Fibroblast of gingiva (primary cell): ENCODE results near the gene PRUNE1.
A peak's percentile ranks its signal among the peaks of the same experiment; 100 is the strongest.

ENCODE experiments used
- DNase-seq: peaks from one replicate; pipeline ENCODE4 v3.0.0-alpha.2; 2011; ENCODE audit warnings: low read depth

The PRUNE1 gene

GRCh38 chr1:150979092-150980056 is 28.9 kb upstream of the PRUNE1 start:
- peak; percentile 81 for DNase-seq

DNA sequence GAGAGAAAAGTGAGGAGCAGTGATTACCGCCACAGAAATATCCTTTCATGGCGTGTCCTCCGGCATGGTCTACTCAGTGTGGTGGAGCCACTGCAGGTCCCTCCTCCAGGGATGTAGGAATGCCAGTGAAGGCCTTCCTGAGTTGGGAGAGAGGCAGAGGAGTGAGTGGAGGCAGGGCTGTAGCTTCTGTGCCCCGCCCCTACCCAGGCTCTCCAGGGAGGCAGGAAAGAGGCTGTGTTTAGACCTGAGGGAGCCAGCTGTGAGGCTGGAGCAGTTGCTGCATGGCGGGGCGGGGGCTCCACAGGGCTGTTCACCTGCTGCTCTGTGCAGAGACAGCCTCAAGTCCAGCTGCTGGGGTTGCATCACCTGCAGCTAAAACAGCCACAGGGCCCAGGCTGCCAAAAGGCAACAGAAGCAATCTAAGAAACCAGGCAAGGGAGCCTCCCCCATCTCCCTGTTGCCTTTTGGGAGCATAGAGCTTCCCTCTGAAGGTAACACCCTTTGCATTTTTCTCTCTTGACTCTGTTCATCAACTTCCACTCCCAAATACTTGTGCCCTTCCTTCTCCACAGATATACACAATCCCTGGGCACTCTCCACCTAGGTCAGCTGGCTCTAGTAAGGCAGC is 27.0 kb upstream of the PRUNE1 start:
- no peak for DNase-seq

GRCh38 chr1:150981805-150982712 is 26.2 kb upstream of the PRUNE1 start, which contains the start of gene ANXA9:
Gene ANXA9, plus strand, starts transcription at chr1:150982292. Its CDS starts 814 bp downstream, at chr1:150983106.
- DNase-seq = no peak

DNA sequence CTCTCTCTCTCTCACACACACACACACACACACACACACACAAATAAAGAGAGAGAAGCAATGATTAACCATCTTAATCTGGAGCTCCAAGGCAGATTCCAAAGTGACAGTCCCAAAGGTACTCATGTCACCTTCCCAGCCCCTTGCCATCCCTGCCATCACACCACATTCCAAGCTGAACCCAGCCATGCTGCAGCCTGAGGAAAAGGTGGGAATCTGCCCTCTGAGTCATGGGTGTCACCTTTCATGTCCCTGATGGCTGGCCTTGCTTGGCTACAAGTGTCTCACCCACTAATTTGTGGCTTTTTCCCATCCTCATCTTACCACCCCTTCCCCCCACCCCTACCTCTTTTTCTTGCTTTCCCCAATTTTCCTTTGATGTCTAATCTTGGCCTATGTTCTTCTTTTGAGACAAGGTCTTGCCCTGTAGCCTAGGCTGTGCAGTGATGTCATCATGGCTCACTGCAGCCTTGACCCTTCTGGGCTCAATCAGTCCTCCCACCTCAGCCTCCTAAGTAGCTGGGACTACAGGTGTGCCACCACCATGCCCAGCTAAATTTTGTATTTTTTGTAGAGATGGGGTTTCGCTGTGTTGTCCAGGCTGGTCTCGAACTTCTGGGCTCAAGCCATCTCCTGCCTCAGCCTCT is 22.9 kb upstream of the PRUNE1 start:
- no peak for DNase-seq

DNA sequence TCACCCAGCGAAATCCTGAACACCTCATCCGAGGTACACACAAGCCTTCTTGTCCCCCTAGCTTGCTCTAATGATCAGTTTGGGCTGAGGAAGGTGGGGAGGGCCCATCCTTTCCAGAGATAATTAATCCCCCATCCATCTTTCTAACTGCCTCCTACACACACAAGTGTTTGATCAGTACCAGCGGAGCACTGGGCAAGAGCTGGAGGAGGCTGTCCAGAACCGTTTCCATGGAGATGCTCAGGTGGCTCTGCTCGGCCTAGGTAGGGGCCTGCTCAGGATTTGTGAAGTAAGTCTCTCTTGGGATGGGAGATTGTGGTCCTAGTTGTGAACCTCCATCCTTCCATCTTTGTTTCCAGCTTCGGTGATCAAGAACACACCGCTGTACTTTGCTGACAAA is 20.3 kb upstream of the PRUNE1 start:
- DNase-seq = no peak

DNA sequence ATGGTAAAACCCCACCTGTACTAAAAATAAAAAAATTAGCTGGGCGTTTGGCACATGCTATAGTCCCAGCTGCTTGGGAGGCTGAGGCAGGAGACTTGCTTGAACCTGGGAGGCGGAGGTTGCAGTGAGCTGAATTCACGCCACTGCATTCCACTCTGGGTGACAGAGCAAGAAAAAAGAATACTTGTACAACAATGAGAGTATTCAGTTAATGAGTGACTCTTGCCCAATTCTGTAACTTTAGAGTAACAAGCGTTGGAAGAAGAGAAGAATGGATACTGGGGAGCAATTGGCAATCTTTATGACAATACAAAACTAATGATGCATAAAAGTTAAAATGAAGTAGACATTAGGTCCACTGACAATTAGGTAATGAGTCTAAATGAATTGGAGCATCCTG is 15.6 kb upstream of the PRUNE1 start:
- no peak for DNase-seq

GRCh38 chr1:150994248-150994647 is 14.0 kb upstream of the PRUNE1 start:
- DNase-seq = no peak

- no peak for DNase-seq
Observed at GRCh38 chr1:150995460-150995859, 12.8 kb upstream of the PRUNE1 start.

GRCh38 chr1:150995896-150996295 is 12.4 kb upstream of the PRUNE1 start:
- peak; percentile 71 for DNase-seq

GRCh38 chr1:150997126-150997872 is 10.9 kb upstream of the PRUNE1 start:
- DNase-seq = no peak

- DNase-seq = no peak
Observed at GRCh38 chr1:150997949-150998348, 10.3 kb upstream of the PRUNE1 start.

DNA sequence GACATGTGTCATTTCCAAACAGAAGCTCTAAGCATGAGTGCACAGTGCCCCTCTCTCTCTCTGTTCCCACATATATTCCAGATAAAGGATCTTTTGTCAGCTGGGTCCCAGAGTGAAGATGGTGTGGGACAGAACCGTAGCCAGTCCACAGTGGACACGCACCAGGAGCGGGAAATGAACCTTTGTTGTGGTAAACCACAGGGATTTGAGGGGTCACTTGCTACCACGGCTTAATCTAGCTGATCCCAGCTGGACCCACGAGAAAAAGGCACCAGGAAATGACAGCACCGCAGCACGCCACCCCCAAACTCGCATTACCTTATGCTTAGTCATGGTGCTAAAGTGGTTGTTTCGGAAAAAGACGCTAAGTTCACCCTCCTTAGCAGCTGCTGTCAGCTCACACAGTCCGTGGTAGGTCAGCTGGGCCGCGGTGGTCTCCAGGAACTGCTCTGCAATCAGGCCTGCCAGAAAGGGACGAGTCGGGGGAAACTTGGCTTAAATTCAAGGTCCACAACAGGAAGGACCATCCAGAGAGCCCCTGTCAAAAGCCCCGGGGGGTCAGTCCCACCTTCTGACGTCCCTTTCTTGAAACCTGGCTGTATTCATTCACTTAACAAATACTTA is 9.1 kb upstream of the PRUNE1 start:
- DNase-seq = no peak

DNA sequence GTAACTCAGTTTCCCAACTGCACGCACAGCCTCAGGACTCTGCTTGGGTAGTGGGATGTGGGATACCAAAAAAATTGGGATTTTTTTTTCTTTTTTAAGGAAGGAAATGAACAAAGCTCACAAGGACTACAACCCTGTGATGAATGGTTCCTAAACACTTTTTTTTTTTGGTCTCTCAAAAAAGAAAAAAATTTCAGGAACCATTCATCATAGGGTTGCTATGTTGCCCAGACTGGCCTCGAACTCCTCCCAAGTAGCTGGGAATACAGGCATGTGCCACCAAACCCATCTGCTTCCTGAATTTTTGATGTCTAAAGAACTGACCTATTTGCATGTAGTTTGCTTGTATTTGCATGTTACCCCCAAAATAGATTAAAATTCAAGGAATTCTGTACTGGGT is 8.3 kb upstream of the PRUNE1 start:
- DNase-seq = no peak

DNA sequence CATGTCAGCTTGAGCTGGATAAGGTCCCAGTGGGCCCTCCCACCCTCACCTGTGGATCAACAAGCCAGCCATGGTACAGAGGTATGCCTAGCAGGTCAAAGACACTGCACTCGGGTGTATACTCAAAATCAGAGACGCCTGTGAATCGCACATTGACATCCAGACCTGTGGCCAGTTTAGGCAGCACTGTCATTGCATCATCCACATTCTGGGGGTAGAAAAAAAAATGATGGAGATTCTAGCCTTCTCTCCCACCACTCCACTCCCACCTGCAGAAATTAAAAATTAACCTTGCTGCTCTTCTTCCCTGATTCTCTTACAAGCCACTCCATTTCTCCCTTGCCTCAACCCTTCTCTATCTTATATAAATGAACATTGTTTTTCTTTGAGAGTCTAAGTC is 7.8 kb upstream of the PRUNE1 start:
- no peak for DNase-seq

DNA sequence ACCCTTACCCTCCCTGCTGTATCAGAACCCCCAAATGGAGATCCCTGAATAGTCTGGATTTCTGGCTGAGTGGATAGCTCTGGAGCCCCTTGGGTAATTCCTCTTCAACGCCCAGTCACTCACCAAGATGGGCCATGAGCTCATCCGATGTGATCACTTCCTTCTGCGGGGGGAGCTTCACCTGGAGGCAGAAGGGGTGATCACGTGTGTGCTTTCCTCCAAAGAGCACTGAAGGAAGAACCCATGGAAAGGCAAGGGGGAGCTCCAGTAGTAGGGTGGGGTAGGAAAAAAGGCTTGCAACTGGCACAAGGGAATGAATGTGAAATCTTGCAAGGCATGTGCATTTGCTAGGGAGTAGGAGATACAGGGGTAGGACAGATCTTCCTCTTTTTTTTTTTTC is 6.6 kb upstream of the PRUNE1 start:
- no peak for DNase-seq

DNA sequence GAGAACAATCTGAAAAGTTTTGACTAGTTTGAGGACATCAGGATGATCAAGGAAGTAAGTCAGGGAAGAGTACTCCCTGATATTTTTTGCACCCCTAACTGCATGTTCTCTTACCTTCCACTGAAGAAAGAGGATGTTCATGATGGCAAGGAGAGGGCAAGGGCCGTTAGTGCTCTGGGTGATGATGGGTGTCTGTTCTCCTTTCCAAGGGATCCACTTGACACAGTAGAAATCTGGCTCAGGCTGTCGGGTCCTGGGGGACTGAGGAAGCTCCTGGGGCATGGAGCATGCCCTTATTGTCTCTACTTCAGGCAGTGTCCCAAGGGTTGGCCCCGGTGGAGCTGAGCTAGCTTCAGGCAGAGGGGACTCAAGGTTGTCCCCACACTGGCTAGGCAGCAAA is 6.2 kb upstream of the PRUNE1 start:
- no peak for DNase-seq

- DNase-seq = no peak
Observed at GRCh38 chr1:151002611-151003010, 5.6 kb upstream of the PRUNE1 start.

DNA sequence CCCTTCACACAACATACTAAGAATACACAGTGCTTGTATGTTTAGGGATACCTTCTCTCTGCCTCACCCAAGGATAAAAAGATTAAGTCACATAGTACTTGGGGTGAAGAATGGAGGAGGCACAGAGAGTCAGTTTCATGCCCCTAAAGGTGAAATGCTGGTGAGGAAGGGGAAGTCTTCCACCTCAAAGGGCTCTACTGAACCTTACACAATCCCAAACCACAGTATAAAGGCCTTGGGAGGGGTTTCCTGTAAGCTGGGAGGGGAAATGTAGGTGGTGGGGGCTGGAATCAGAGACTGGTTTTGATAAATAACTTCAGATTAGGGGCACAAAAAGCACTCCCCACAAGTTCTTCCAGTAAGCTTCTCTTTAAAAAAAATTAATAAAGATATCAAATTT is 5.1 kb upstream of the PRUNE1 start:
- DNase-seq = no peak

DNA sequence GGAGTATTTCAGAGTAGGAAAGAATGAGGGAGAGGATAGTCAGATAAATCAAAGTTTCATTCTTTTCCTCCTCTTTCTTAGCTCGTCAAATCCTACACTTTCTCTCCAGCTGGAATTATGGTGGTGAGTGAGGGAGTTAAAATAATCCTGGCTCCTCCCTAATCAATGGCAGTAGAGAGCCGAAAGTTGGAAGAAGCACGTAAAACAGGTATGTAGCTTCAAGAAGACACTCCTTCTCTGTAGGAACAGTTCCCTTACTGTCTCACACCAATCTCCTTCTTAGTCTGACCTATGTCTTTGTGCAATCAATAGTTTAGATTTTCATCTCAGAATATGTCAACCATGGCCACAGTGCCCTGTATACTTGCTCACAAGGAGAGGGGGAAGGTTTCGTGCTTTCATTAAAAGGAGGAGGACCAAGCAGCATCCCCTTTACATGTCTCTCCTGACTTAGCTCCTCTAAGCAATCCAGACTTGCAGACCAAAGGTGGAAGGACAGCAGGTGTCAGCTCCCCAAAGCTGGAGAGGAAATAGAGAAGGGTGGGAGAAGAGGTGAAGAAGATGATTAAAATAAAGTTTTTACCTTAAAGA is 2.4 kb upstream of the PRUNE1 start:
- DNase-seq = no peak
